HG03097 (cell line): ENCODE data around the gene APOC3.
"Not testable (repeated sequence)": the region's sequence is repeated elsewhere in the genome, so short reads cannot be mapped to it uniquely, and the experiment has no call there.

Experiments
- ATAC-seq: cut with Tn5 transposase; IDR thresholded peaks from one replicate; pipeline ENCODE4 v1.9.1; 2021; ENCODE audit not compliant: unreplicated experiment, low FRiP score

Gene APOC3

DNA sequence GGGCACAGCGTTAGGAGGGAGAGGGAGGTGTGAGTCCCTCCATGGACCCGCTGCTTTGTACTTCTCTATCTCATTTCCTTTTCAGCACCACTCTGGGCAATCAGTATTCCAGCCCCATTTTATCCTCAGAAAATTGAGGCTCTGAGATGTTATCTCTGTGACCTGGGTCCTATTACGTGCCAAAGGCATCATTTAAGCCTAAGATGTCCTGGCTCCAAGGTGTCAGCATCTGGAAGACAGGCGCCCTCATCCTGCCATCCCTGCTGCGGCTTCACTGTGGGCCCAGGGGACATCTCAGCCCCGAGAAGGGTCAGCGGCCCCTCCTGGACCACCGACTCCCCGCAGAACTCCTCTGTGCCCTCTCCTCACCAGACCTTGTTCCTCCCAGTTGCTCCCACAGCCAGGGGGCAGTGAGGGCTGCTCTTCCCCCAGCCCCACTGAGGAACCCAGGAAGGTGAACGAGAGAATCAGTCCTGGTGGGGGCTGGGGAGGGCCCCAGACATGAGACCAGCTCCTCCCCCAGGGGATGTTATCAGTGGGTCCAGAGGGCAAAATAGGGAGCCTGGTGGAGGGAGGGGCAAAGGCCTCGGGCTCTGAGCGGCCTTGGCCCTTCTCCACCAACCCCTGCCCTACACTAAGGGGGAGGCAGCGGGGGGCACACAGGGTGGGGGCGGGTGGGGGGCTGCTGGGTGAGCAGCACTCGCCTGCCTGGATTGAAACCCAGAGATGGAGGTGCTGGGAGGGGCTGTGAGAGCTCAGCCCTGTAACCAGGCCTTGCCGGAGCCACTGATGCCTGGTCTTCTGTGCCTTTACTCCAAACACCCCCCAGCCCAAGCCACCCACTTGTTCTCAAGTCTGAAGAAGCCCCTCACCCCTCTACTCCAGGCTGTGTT lies 829 bp upstream of the APOC3 start:
- no peak for ATAC-seq

DNA sequence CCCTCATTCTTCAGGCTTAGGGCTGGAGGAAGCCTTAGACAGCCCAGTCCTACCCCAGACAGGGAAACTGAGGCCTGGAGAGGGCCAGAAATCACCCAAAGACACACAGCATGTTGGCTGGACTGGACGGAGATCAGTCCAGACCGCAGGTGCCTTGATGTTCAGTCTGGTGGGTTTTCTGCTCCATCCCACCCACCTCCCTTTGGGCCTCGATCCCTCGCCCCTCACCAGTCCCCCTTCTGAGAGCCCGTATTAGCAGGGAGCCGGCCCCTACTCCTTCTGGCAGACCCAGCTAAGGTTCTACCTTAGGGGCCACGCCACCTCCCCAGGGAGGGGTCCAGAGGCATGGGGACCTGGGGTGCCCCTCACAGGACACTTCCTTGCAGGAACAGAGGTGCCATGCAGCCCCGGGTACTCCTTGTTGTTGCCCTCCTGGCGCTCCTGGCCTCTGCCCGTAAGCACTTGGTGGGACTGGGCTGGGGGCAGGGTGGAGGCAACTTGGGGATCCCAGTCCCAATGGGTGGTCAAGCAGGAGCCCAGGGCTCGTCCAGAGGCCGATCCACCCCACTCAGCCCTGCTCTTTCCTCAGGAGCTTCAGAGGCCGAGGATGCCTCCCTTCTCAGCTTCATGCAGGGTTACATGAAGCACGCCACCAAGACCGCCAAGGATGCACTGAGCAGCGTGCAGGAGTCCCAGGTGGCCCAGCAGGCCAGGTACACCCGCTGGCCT lies 641 bp downstream of the APOC3 start:
- ATAC-seq, result no peak

DNA sequence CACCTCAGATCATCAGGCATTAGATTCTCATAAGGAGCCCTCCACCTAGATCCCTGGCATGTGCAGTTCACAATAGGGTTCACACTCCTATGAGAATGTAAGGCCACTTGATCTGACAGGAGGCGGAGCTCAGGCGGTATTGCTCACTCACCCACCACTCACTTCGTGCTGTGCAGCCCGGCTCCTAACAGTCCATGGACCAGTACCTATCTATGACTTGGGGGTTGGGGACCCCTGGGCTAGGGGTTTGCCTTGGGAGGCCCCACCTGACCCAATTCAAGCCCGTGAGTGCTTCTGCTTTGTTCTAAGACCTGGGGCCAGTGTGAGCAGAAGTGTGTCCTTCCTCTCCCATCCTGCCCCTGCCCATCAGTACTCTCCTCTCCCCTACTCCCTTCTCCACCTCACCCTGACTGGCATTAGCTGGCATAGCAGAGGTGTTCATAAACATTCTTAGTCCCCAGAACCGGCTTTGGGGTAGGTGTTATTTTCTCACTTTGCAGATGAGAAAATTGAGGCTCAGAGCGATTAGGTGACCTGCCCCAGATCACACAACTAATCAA lies 2.2 kb downstream of the APOC3 start:
- no peak for ATAC-seq

DNA sequence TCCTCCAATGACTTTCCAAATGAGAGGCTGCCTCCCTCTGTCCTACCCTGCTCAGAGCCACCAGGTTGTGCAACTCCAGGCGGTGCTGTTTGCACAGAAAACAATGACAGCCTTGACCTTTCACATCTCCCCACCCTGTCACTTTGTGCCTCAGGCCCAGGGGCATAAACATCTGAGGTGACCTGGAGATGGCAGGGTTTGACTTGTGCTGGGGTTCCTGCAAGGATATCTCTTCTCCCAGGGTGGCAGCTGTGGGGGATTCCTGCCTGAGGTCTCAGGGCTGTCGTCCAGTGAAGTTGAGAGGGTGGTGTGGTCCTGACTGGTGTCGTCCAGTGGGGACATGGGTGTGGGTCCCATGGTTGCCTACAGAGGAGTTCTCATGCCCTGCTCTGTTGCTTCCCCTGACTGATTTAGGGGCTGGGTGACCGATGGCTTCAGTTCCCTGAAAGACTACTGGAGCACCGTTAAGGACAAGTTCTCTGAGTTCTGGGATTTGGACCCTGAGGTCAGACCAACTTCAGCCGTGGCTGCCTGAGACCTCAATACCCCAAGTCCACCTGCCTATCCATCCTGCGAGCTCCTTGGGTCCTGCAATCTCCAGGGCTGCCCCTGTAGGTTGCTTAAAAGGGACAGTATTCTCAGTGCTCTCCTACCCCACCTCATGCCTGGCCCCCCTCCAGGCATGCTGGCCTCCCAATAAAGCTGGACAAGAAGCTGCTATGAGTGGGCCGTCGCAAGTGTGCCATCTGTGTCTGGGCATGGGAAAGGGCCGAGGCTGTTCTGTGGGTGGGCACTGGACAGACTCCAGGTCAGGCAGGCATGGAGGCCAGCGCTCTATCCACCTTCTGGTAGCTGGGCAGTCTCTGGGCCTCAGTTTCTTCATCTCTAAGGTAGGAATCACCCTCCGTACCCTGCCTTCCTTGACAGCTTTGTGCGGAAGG lies 2.9 kb downstream of the APOC3 start:
- no peak for ATAC-seq

DNA sequence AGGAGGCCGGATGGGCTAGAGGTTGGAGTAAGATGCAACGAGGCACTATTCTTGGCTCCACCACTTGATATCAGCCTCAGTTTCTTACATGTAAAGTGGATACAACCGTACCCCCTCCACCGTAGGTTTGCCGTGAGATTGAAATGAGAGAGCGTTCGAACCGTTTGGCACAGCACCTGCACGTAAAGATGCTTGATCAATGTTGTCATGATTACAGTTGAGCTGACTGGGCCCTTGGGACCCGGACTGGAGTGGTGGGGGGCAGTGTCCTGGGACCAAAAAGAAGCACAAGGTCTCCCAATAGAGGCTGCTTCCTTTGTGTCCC lies 3.7 kb downstream of the APOC3 start:
- no peak for ATAC-seq

DNA sequence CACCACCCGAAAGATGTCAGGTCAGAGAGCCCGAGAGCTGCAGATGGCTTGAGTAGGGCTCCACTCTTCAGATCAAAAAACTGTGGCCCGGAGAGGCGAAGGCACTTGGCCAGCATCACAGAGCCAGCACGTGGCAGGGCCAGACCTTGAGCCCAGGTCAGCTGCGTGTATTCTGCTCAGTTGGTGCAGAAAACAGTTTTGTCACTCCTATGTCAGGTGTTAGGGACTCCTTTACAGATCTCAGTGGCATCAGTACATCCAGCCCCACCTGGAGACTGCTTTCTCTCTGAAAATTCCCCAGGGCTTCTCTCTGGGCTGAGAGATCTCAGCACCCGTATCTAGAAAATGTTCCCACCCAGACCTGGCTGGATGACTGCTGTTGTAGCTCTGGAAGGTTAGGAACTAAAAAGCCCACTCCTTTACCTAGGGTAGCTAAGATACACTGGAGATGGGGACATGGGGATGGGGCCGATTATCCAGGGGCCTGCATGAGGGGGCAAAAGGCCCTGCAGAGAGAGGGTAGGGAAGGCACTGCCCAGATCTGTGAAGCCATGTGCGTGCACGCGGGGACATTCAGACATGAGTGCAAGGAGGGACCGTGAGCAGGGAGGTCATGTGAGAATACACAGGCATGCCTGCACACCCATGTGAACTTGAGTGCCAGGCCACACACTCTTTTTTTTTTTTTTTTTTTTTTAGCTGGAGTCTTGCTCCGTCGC lies 4.3 kb downstream of the APOC3 start:
- ATAC-seq, result no peak

DNA sequence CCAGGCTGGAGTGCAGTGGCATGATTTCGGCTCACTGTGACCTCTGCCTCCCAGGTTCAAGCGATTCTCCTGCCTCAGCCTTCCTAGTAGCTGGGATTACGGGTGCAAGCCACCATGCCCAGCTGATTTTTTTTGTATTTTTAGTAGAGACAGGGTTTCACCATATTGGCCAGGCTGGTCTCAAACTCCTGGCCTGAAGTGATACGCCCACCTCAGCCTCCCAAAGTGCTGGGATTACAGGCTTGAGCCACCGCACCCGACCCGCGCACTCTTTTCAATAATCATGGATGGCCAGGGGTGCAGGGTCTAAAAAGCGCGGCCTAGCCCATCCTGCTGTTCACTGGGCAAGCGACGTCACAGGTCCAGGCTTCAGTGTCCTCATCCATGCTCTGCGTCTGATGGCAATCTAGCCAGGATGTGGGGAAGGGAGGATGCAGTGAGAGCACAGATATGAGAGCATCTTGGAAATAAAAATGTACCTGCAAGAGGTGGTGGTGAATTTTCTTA lies 4.9 kb downstream of the APOC3 start:
- not testable (repeated sequence) for ATAC-seq

DNA sequence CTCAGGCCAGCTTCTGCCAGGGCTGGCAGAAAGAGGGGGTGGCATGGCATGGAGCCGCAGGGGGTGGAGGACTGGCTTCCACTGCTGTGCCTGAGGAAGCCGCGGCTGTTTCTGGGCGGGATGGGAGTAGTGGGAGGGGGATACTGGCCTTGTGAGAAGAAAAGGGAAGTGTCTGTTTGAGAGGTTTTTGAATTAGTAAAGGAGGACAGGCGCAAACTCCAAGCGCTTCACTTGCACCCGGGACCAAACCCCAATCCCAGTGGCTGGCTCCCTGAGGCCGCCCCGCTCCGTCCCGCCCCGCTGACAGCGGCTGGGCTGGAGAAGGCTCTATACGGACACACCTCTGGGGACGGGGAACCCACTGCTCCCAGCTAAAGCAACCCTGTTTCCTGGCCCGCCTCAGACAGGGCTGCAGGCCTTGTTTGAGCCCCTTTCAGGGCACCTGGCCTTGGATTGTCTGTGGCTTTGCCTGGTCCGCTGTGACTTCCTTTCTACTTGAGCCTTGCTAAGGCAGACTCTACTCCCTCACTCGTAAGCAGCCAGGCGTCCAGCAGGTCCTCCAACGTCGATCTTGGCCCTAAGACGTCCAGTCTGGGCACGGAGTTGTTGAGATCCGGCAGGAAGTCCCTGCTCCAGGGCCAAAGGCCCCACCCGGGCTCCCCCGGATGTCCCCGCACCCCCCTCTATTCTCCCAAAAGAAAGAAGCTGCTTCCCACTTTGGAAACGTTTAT lies 5.5 kb downstream of the APOC3 start:
- no peak for ATAC-seq

DNA sequence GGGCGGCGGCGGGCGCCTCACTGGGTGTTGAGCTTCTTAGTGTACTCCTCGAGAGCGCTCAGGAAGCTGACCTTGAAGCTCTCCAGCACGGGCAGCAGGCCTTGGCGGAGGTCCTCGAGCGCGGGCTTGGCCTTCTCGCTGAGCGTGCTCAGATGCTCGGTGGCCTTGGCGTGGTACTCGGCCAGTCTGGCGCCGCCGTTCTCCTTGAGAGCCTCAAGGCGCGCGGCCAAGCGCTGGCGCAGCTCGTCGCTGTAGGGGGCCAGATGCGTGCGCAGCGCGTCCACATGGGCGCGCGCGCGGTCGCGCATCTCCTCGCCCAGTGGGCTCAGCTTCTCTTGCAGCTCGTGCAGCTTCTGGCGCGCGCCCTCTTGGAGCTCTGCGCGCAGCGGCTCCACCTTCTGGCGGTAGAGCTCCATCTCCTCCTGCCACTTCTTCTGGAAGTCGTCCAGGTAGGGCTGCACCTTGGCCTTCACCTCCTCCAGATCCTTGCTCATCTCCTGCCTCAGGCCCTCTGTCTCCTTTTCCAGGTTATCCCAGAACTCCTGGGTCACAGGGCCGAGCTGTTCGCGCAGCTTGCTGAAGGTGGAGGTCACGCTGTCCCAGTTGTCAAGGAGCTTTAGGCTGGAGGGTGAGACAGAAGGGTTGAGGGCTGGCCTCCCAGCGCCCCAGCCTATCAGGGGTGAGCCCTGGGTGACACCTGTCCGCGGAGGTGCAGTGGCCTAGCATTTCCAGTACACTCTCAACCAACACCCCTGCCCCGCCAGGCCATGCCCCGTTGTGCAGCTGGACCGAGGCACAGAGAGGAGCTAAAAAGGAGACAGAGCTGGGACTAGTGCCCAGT lies 6.3 kb downstream of the APOC3 start:
- no peak for ATAC-seq

DNA sequence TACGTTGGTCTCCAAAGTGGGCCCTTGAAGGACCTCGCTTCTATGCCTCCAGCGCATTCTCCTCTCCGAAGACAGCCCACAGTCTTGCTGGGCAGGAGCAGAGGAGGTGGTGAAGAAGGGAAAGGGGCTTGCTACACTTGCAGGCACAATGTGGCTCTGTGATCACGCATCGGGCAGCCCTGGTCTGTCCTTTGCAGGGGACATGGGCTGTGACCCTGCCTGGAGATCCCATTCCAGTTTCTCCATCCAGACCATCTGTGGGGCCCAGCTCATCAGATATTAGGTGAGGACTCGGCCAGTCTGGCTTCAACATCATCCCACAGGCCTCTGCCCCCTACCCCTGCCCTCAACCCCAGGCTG lies 6.9 kb downstream of the APOC3 start:
- no peak for ATAC-seq

DNA sequence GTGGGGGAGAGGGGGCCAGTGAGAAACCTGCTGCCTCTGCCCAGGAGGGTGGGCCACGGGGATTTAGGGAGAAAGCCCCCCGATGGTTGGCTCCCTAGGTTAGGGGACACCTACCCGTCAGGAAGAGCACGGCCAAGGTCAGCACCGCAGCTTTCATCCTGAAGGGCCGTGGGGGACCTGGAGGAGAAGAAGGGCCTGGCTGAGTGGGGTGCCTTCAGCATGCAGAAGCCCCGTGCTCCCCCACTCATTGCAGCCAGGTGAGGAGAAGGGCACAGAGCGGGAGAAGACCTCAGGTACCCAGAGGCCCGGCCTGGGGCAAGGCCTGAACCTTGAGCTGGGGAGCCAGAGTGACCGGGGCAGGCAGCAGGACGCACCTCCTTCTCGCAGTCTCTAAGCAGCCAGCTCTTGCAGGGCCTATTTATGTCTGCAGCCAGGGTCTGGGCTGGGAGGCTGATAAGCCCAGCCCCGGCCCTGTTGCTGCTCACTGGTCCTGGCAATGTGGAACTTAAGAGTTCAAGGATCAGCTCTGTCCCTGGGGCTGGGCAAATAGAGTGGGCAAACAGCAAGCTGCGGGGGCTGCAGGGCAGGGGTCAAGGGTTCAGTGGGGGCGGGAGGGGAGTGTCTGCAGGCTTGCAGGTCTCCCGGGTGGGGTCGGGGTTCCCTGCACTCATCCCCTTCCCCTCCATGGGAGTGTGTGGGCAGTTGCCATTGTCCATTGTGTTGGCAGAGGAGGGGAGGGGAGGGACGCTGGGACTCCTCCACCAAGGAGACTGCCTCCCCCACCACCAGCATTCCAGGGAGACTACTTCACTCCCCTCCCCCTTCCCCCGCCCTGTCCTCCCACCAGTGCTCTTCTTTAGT lies 7.8 kb downstream of the APOC3 start, which contains the start of gene APOA1:
TSS of gene APOA1 (minus strand) at position 392 of the 861 bp plus-strand sequence. CDS start at position 157, 235 bp downstream.
- ATAC-seq, result no peak

DNA sequence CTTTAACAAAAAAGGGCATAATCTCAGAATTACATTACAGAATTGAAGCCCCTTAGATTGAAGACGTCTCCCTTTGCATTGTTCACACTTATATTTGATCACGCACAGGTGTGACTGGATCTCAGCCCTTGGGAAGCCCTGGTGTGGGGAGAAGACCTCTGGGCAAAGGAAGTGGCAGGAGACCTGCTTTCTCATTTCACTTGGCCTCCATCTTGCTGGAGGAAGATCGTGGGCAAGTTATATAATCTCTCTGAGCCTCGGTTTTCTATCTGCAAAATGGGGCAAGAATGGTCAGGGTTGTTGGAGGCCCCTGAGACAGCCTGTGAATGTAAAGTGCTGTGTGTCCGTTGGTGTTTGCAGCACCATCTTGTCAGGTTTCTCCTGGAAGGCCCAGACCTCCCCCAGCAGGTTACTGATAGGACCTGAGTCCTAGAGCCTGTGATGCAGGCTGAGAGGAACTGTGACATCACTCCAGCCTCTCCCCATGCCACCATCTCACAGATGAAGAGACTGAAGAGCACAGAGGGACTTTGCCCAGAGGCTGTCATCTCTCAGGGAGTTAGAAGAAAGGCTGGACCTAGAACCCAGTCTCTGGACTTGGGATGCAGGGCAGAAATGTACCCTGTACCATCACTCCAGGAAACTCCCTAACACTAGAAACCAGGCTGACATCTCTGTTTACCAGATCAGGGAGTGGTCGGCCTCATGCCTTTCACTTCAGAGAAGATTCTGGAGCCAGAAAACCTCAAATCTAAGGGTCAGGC lies 8.8 kb downstream of the APOC3 start:
- ATAC-seq, result no peak

DNA sequence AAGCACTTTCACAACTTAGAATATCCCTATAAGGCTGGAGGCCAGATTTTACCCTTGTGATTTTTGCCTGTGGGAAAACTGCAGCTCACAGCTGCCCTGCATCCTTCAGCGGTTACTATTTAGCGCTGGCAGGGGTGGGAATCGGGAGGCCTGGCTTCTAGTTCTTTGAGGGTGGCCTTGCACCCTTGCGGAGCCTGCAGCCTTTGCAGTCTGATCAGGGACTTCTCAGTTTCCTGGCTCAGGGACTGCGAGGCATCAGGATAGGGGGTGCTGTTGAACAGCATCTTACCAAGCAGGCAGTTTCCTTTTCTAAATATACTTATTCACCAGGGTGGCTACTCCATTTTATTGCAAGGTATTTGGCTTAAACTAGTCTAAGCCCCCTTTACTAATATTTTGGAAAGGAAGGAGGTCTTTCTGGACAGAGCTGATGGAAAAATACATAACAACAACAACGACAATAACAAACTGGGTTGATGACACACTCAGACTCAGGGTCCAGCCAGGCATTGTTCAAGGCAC lies 10.6 kb downstream of the APOC3 start:
- no peak for ATAC-seq

DNA sequence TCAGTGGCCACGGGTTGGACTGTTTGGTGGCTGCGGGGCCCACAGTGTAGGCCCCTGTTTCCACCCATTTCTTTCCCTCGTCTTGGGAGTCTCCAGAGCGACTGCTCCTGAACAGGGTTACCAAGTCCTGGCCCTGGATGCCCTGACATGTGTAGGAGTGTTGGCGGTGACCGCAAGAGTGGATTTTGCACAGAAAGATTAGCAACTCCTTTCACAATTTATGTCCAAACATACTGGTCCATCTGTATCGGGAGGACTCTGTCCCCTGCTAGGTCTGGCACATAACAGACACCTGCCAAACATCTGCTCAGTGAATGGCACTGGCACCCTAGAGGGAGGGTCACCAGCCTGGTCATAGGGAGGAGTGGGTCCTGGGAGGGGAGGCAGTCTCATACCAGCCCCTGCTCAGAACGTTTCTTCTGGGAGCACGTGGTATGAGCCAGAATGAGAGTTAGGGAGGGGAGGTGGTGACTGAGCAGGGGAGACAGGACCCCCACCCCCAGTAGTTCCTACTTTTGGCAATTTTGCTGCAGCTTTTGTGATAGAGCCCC lies 11.1 kb downstream of the APOC3 start:
- ATAC-seq, result no peak

DNA sequence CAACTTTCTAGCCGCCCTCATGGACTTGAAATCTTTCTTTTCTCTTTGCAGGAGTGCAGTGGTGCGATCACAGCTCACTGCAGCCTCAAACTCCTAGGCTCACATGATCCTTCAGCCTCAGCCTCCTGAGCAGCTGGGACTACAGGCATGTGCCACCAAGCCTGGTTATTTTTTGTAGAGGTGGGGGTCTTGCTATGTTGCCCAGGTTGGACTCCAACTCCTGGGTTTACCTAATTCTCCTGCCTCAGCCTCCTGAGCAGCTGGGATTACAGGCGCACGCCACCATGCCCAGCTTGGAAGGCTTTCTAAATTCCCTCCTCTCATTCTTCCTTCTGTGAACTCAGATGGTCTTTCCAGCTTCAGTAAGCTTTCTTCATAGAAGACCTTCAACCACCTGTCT lies 12.4 kb downstream of the APOC3 start:
- ATAC-seq, result no peak

DNA sequence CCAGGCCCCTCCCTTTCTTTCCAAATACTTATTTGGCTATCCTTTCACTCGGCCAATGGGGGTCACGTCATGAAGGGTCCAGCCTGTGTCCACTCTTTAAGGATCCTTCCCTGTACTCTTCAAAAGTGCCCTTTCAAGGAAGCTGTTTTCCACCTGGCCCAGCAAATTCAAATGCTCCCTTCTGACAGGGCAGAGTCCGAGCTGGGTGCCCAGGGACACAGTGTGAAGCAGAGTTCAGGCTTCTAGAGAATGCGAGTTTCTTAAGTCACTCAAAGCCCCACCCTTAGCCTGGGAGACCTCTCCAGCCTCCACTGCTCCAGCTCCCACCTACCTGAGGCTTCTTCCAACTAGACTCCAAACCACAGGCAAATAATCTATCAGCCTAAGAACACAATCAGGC lies 13.2 kb downstream of the APOC3 start:
- no peak for ATAC-seq
